NCI-H187 (cell line): ENCODE results near the gene ROBO3.

Source experiments
- DNase-seq, 2 experiments: peaks; one replicate each; lab custom pipeline; 2025; lab: John Stamatoyannopoulos, UW

The ROBO3 gene

GRCh38 chr11:124892750-124893454 lies 27.7 kb downstream of the ROBO3 start:
- no peak for DNase-seq

- DNase-seq, result no peak
Observed at GRCh38 chr11:124893781-124894401, 28.7 kb downstream of the ROBO3 start.

- no peak for DNase-seq
Observed at GRCh38 chr11:124894606-124895430, 29.6 kb downstream of the ROBO3 start.

- DNase-seq, result no peak
Observed at GRCh38 chr11:124895471-124895971, 30.3 kb downstream of the ROBO3 start.

- DNase-seq, result no peak
Observed at GRCh38 chr11:124896071-124896750, 31.0 kb downstream of the ROBO3 start.

GRCh38 chr11:124896821-124897391 lies 31.7 kb downstream of the ROBO3 start:
- DNase-seq, result no peak

- no peak for DNase-seq
Observed at GRCh38 chr11:124897674-124898262, 32.5 kb downstream of the ROBO3 start, which contains the start of gene ROBO4. ROBO4 (minus strand) TSS chr11:124897865; CDS start chr11:124897795, 70 bp downstream.

GRCh38 chr11:124898263-124898680 lies 33.0 kb downstream of the ROBO3 start:
- DNase-seq, result no peak

- no peak for DNase-seq
Observed at GRCh38 chr11:124898711-124899110, 33.5 kb downstream of the ROBO3 start.

- no peak for DNase-seq
Observed at GRCh38 chr11:124899383-124900145, 34.3 kb downstream of the ROBO3 start.

- DNase-seq, result no peak
Observed at GRCh38 chr11:124900464-124900863, 35.2 kb downstream of the ROBO3 start.

- DNase-seq, result no peak
Observed at GRCh38 chr11:124902616-124903015, 37.4 kb downstream of the ROBO3 start.

GRCh38 chr11:124915541-124916369 lies 50.5 kb downstream of the ROBO3 start:
- no peak for DNase-seq

GRCh38 chr11:124916370-124916710 lies 51.1 kb downstream of the ROBO3 start:
- no peak for DNase-seq

GRCh38 chr11:124917115-124917637 lies 51.9 kb downstream of the ROBO3 start:
- no peak for DNase-seq

GRCh38 chr11:124918950-124919349 lies 53.7 kb downstream of the ROBO3 start, which contains the start of gene HEPN1:
HEPN1 (plus strand) TSS chr11:124919250.
- no peak for DNase-seq

GRCh38 chr11:124919898-124920297 lies 54.7 kb downstream of the ROBO3 start:
- DNase-seq, result no peak

- DNase-seq, result no peak
Observed at GRCh38 chr11:124920356-124920755, 55.1 kb downstream of the ROBO3 start.

GRCh38 chr11:124920870-124921609 lies 55.8 kb downstream of the ROBO3 start:
- DNase-seq, result no peak
